T follicular helper cell (primary cell): Measurements from ENCODE around the gene ELAVL3.
"Not testable (repeated sequence)": the region's sequence is repeated elsewhere in the genome, so short reads cannot be mapped to it uniquely, and the experiment has no call there.

ENCODE experiments used
- DNase-seq: peaks from one replicate; pipeline ENCODE4 v3.0.0-alpha.2; 2020; ENCODE audit warnings: low read depth

Gene ELAVL3

GRCh38 chr19:11435833-11436313, 45.0 kb downstream of the ELAVL3 start:
- no peak for DNase-seq

- peak; percentile 96 for DNase-seq
Measured at GRCh38 chr19:11435057-11435832, 45.6 kb downstream of the ELAVL3 start, which contains the start of the genes ODAD3 and PRKCSH. TSS of gene ODAD3 (minus strand) at chr19:11435121. CDS start at chr19:11435016, 105 bp downstream. TSS of gene PRKCSH (plus strand) at chr19:11435635. CDS start at chr19:11436118, 483 bp downstream.

GRCh38 chr19:11434703-11435056, 46.2 kb downstream of the ELAVL3 start:
- DNase-seq = no peak

GRCh38 chr19:11433526-11433925, 47.3 kb downstream of the ELAVL3 start:
- DNase-seq = not testable (repeated sequence)

GRCh38 chr19:11426656-11427055, 54.2 kb downstream of the ELAVL3 start:
- DNase-seq = no peak

GRCh38 chr19:11425719-11426457, 55.0 kb downstream of the ELAVL3 start:
- no peak for DNase-seq

- no peak for DNase-seq
Measured at GRCh38 chr19:11423791-11424181, 57.1 kb downstream of the ELAVL3 start.

GRCh38 chr19:11423164-11423790, 57.6 kb downstream of the ELAVL3 start:
- DNase-seq = no peak

GRCh38 chr19:11422163-11423065, 58.4 kb downstream of the ELAVL3 start:
- peak; percentile 18 for DNase-seq

GRCh38 chr19:11421371-11422098, 59.3 kb downstream of the ELAVL3 start:
- DNase-seq = no peak

GRCh38 chr19:11420429-11421370, 60.1 kb downstream of the ELAVL3 start:
- DNase-seq = no peak

GRCh38 chr19:11418549-11419506, 62.0 kb downstream of the ELAVL3 start, which contains the start of gene RGL3:
TSS of gene RGL3 (minus strand) at chr19:11419314. CDS start at chr19:11419278, 36 bp downstream.
- DNase-seq = no peak

- DNase-seq = no peak
Measured at GRCh38 chr19:11418094-11418548, 62.7 kb downstream of the ELAVL3 start.

- no peak for DNase-seq
Measured at GRCh38 chr19:11416346-11417052, 64.3 kb downstream of the ELAVL3 start.

- DNase-seq = no peak
Measured at GRCh38 chr19:11414544-11414943, 66.3 kb downstream of the ELAVL3 start.

- DNase-seq = no peak
Measured at GRCh38 chr19:11410682-11411081, 70.2 kb downstream of the ELAVL3 start.

- no peak for DNase-seq
Measured at GRCh38 chr19:11408591-11408990, 72.3 kb downstream of the ELAVL3 start.
